Fibroblast of the conjunctiva (primary cell): ENCODE measurements around the gene SLC23A3.

Source experiments
- DNase-seq: peaks from one replicate; pipeline ENCODE4 v3.0.0-alpha.2; 2010; ENCODE audit warnings: low read depth

Gene SLC23A3, protein sequence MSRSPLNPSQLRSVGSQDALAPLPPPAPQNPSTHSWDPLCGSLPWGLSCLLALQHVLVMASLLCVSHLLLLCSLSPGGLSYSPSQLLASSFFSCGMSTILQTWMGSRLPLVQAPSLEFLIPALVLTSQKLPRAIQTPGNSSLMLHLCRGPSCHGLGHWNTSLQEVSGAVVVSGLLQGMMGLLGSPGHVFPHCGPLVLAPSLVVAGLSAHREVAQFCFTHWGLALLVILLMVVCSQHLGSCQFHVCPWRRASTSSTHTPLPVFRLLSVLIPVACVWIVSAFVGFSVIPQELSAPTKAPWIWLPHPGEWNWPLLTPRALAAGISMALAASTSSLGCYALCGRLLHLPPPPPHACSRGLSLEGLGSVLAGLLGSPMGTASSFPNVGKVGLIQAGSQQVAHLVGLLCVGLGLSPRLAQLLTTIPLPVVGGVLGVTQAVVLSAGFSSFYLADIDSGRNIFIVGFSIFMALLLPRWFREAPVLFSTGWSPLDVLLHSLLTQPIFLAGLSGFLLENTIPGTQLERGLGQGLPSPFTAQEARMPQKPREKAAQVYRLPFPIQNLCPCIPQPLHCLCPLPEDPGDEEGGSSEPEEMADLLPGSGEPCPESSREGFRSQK

DNA sequence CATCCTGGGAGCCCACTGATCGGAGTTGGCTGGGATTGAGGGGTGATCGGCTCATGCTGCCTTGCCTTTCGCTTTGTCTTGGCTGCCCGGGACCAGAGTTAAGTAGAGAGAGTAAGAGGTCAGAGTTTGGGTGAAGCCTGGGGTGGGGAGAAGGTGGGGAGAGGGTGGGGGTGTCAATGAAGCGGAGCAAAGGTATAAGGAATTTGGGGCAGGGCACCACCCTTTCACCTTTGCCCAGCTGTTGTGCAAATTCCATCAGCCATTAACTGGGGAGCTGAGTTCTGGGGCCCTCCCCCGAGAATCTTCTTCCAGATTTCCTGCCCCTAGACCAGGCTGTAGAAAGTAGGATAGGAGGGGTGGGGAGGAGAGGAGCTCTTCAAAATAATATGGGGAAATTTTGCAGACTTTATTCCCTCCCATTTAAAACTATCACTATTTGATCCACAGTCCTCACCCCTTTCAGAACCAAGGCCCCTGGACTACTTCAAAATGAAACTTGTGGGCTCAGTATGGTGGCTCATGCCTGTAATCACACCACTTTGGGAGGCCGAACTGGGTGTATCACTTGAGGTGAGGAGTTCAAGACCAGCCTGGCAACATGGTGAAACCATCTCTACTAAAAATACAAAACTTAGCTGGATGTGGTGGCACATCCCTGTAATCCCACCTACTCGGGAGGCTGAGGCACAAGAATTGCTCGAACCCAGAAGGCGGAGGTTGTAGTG lies at the start of gene SLC23A3:
TSS of gene SLC23A3 (minus strand) at position 100 of the 725 bp plus-strand sequence. CDS start at position 55, 45 bp downstream.
- no peak for DNase-seq

DNA sequence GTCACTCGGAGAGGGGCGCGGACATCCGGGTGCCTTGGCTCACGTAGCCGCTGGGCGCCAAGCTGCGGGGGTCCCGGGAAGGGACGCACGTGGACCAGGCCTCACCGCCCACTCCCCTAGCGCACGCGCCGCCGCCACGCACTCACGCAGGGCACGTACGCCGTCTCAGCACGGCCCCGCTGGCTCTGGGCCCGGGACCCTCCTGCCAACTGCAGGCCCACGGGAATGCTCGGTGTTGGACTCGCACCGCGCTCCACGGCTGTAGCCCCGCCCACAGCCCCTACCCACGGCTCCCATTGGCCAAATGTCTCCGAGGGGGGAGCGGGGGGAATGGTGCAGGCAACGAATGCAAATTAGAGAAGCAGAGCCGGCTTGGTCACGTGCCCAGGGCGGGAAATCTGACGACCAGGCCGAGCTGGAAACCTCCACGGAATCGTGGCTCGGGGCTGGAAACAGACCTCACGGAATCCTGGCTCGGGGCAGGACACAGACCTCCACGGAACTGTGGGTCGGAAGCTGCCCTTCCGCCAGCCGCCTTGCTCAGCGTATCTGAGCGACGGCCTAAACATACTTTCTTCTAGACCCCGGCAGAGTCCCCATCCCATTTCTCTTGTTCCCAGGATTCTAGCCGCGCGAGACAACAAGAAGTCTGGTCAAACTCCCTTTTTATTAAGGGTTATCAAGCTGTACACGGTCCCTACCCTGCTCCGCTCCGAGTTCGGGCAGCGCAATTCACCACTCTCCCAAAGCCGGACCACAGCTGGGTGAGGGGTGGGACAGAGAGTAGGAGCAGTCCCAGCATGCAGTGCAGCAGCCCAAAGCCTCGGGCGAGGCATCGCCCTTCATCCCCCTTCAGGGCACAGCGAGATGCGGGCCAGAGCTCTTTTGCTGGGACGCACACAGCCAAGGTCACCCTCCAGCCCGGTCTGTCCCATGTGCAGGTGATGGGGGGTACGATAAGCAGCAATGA lies 49.2 kb upstream of the SLC23A3 start, which contains the start of gene ABCB6:
TSS of gene ABCB6 (minus strand) at position 227 of the 970 bp plus-strand sequence. CDS start 285 bp downstream, outside the sequence.
- DNase-seq, result peak; percentile 93

DNA sequence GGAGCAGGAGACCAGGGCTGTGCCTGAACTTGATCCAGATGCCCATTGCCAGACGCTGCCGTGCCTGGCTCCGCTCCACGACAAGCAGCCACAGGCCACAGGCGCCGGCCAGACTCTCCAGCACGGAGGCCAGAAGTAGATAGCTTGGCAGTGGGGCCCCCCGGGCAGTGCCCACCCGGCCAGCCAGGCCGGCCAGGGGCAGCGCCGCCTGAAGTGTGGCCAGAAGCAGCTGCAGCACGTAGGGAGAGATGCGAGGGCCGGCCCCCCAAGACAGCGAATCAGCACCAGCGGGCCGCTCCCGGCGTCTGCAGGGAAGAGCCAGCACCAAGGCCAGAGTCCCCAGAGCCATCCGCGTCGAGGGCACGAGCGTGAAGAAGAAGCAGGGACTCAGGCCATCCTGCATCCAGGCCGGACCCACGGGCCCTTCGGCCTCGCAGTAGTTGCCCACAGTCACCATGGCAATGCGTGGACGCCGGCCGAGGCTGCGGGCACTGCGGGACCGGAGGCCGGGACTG lies 48.4 kb upstream of the SLC23A3 start:
- DNase-seq, result no peak

DNA sequence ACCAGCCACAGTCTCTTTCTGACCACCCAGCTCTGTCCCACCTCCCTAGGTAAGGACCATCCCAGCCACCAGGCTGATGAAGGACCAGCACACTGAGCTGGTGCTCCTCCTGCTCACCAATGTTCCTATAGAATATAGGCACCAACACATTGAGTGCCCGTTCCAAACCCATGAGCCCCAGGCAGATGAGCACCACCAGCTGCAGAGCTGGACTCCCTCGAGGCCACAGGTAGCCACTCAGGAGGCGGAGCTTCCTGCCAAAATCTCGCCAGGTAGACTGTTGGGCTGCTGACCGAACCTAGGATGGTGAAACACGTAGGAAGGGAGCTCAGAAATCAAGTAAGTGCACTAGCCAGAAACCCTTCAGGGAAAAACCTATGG lies 46.7 kb upstream of the SLC23A3 start:
- no peak for DNase-seq

DNA sequence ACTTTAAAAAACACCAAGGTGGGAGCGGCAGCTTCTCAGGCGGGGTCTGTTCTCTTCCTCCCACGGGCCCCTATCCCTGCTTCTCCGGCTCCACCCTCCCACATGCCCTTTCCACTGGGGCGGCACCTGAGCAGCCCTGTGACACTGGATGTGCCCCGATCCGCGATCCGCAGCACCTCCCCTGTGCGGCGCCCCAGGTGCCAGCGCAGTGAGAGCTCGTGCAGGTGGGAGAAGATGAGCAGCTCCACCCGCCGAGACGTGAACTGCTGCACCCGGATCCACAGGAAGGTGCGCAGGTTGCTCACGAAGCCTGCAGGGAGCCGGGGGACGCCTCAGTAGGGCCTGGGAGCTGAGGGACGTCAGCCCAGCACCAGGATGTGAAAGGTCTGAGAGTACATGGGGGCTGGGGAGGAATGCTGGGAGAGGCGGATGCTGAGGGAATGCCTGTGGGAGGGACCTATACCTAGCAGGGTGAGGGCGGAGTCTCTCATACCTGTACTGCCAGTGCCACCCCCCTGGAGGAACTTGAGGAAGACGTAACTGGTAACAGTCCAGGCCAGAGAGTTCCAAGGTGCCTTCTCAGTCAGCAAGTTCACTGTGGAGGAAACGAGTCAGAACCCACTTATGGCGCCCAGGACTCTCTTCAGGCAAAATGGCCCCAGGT lies 46.2 kb upstream of the SLC23A3 start:
- no peak for DNase-seq

DNA sequence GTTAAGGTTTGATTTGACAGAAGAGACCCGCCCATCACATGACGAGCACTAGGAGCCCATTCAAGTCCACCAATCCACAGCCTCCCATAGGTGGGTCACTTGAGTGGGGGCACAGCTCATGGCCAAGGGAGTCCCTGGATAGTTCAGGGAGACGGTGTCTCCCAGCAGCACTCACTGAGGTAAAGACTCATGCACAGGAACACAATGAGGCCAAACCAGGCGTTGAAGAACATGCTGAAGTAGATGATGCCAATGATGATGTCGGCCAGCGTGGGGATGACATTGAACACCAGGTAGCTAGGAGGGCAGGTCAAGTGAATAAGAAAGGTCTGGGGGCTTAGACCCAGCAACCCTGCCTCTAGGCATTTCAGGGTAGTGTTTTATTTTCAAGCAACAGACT lies 45.0 kb upstream of the SLC23A3 start:
- DNase-seq, result no peak

DNA sequence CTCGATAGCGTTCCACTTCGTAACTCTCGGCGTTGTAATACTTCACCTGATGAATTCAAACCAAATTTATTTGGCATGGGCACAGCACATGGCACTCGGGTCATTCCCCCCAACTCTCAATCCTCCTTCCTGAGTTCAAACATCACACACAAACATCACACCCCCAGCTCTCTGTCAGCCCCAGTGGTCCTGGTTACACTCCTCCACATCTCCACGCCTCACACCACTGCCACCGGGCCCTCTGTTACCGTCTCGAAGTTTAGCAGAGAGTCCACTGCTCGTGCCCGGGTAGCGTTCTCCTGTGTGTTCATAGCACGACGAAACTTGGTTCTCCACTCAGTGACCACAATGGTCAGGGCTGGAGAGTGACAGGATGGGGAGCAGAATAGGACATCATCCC lies 44.3 kb upstream of the SLC23A3 start:
- no peak for DNase-seq

DNA sequence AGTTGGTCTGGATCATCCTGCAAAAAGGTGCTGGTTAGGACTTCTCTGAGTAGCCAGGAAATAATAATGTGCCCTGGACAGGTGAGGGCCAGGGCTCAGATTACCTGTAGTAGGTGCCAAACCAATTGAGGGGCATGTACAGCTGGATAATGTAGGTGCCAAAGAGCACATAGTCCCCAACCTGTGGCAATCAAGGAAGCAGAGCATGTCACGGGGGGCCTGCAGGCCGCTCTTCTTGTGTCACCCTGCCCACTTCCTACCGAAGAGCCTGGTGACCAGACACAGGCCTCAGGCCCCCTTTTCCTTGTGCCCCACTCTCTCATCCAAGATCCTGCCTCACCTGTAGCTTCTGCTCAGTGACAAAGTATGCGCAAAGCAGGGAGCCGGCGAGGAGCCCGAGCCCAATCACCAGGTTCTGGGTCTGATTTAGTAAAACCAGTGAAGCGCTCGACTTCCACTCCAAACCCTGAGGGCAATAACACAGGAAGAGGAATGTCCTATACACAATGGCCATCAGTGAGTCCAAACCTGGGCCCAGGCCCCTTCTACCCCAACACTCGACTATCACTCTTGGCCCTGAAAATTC lies 43.8 kb upstream of the SLC23A3 start:
- DNase-seq, result no peak

DNA sequence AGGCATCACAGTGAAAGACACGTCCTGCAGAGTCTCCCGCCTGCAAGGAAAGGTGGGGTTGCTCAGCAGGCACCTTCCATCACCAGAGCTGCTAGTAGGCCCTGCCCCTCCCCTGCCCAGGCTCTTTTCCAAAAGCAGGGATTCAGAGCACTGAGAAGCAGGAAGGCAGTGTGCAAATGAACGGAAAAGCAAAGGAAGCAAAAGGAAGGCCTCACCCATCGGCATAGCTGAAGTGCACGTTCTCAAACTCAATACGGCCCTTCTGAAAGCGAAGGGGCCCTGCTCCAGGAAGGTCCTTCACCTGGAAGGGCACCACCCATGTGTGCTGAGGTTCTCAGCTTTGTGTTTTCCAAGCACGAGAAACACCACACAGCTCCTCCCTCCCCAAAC lies 43.2 kb upstream of the SLC23A3 start:
- no peak for DNase-seq

DNA sequence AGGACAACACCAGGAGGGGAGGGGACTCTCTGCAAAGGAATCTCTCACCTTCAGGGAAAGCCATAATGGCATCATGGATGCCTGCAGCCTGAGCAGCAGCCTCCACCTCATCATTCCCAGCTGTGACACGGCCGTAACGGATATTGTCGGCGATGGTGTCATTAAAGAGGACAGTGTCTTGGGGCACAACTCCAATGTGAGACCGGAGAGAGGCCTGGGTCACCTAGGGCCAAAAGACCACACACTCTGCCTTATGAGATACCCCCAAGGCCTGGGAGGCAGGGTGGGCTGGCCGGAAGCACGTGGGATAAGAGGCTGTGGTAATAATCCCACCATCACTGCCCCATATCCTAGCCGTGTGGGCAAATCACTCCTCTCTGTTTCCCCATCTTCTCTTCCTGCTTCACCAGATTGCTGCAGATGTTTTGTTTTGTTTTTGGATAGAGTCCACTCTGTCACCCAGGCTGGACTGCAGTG lies 41.1 kb upstream of the SLC23A3 start:
- no peak for DNase-seq

DNA sequence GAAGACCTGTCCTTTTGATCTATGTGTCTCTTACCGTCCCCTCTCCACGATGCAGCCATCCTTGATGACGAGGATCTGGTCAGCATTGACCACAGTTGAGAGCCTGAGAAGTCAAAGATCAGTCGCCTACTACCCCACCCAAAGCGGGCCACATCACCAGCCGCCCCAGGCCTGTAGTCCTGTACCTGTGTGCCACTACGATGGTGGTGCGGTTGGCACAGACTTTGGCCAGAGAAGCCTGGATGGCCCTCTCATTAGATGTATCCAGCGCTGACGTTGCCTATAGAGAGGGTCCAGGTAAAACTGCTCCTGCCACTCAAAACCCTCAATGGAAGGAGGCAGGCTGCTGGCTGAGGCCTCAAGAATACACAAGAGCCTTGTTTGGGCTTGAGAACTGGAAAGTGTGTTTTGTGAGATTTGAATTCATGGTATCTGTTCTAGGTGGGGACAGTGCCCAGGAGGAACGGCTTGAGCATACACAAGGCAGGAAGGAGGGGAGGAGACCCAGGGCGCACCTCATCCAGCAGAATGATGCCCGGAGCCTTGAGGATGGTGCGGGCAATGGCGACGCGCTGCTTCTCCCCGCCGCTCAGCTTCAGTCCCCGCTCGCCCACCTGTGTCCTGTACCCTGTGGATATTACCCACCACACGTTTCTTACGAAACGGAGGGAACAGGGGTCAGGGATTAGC lies 40.5 kb upstream of the SLC23A3 start:
- no peak for DNase-seq

DNA sequence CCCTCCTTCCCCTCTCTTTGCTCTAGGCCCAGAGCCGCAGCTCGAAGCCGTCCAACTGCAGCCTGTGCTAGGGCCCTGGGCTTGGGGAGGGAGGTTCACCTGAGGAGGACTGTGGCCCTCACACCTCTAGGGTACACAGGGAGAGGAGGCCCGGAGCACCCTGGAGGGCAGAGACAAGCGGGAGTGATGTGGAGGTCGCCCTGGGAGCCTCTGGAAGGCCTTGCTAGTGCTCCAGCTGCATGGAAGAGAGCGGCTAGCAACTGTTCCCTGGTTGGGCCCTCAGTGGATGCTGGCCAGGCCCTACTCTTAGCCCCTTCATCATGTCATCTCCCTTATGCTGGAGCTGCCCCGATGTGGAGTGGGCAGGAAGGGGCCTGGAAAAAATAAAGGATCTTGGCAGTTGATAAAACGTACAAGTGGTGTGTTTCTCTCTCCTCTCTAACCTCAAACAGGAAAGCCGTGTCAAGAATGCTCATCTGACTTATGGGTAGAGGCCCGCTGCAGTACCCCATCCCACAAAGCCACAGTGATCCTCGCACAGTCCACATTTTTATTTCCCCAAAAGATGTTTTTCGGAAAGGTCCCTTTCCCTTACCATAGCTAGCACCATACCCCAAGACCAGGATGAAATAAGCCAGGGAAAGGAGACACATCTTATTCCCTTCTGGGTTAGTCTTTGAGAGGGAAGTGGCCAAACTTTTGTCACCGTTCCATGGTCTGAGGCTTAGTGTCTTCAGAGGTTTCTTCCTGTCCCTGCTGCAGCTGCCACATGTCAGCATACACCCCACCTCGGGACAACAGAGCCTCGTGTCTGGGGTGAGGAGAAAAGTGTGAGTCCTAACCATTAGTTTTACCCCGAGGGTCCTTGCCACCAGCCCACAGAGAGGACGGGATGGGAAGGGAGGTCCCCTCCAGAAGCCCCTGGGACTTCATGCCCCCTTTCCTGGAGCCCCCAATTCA lies 39.7 kb upstream of the SLC23A3 start:
- no peak for DNase-seq

DNA sequence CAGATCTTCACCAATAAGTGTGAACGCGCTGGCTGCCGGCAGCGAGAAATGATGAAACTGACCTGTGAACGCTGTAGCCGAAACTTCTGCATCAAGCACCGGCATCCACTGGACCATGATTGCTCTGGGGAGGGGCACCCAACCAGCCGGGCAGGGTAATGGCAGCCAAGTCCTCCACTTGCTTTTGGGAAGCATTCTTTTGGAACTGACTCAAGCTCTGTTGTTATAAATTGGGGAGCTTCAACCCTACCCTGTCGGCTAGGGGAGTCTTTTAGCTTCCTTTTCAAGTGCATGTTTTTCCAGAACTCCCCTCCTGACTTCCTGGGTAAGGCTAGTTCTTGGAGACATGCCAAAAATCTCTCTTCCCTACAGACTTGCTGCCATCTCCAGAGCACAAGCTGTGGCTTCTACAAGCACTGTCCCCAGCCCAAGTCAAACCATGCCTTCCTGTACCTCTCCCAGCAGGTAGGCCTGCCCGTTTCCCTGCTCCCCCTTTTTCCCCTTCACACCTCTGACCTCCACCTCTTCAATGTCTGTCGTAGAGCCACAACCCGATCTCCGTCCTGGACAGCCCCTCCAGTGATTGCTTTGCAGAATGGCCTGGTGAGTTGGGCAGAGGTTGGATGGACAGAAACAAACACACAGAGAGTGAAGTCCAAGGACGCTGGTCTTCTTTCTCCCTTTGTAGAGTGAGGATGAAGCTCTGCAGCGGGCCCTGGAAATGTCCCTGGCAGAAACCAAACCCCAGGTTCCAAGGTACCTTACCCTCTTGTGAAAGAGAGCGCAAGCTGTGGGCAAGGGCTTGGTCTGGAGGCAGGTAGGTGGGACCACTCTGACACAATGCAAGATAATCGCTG lies 38.3 kb upstream of the SLC23A3 start:
- DNase-seq, result no peak

DNA sequence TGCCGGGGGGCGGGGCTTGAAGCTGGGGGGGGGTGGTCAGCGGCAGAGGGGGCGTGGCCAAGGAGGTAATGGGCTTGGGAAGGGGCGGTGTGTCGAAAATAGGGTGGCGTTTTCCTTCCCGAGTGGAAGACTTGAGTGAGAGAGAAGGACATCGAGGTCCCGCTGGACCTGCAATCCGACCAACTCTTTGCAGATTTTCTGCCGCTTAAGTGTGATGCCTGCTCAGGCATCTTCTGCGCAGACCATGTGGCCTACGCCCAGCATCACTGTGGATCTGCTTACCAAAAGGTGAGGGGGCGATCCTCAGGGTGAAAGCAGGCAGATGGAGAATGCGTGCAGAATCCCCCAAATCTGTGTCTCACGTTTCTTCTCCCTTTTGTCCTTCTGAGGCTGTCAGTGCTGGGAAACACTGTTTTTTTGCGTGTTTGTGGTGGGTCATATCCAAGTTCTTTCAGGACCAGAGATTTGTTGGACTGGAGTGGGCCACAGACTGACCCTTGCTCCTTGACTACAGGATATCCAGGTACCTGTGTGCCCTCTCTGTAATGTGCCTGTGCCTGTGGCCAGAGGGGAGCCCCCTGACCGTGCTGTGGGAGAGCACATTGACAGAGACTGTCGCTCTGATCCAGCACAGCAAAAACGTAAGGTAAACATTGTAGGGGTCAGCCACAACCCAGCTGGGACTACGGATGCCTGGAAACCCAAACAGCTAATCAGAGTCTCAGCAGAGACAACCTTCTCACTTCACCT lies 37.5 kb upstream of the SLC23A3 start:
- DNase-seq, result no peak

DNA sequence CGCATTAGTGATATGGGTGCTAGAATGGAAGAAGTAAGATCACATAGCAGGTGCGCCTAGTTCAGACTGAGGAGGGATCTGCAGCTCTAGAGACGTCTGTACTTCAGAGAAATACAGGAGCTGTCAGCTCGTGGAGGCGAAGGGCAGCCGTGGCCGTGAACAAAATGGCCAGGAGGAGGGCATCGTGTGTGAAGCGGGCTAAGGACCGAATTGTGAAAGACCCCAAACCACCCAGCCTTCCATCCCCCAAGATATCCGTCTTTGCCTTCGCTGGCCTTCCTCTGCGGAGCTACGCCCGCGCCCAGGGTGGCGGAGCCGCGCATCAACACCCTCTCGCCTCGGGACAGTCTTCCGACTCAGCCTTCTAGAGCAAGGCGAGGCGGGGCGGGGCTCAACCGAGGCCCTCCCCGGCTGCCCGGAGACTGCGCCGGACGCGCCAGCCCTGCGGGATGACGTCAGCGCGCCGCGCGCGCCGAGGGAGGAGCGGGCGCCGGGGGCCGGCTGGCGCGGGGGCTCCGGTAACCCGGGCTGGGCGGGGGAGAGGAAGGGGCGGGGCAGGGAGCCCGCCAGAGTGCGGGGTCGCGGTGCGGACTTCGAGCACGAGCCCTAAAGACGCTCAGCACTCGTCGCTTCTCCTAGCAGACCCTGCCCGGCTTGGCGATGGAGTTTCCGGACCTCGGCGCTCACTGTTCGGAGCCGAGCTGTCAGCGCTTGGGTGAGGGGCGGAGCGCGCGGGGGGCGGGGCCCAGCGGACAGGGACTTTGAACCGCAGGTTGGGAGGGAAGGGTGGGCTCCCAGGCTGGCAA lies 36.7 kb upstream of the SLC23A3 start, which contains the start of gene ZFAND2B:
TSS of gene ZFAND2B (plus strand) at position 455 of the 806 bp plus-strand sequence. CDS start at position 661, 206 bp downstream.
- DNase-seq, result peak; percentile 84

DNA sequence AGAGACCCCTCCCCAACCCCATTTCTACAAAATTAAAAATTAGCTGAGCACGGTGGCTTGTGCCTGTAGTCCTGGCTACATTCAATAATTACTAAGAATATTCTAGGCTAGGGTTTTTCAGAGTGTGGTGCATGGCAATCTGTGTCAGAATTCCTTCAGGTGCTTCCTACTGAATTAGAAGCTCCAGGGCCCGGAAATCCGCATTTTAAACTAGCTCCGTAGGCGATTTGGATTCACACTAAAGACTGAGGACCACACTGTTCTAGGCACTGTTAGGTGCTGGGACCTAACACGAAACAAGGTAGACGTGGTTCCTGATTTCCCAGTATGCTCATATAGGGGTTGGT lies 36.1 kb upstream of the SLC23A3 start:
- no peak for DNase-seq
